Panc1 (cell line): ENCODE measurements around the gene OSBPL5.
"Not testable (repeated sequence)": the region's sequence is repeated elsewhere in the genome, so short reads cannot be mapped to it uniquely, and the experiment has no call there.

Experiments
- CTCF ChIP-seq: fragments of 450-650 bp; IDR thresholded peaks from 2 replicates; pipeline ENCODE4 v1.5.1; 2017; ENCODE audit warnings: mild to moderate bottlenecking
- POLR2AphosphoS5 ChIP-seq: IDR thresholded peaks from 2 replicates; pipeline ENCODE4 v1.6.1; 2012; ENCODE audit warnings: mild to moderate bottlenecking, low read depth, low read length, moderate library complexity
- SIN3A ChIP-seq: IDR thresholded peaks from 2 replicates; pipeline ENCODE4 v1.6.1; 2012; ENCODE audit warnings: low read depth, mild to moderate bottlenecking, low read length, moderate library complexity, borderline replicate concordance; ENCODE audit not compliant: insufficient read depth
- TF ChIP-seq, protein P1 (sequence below), 2 experiments: IDR thresholded peaks; 2 replicates each; pipeline ENCODE4 v1.6.1; 2011 to 2012; ENCODE audit warnings: low read depth in 2 of 2, control low read depth in 1 of 2, low read length in 1 of 2, mild to moderate bottlenecking in 1 of 2, moderate library complexity in 1 of 2; ENCODE audit not compliant: insufficient read depth in 1 of 2

DNA sequence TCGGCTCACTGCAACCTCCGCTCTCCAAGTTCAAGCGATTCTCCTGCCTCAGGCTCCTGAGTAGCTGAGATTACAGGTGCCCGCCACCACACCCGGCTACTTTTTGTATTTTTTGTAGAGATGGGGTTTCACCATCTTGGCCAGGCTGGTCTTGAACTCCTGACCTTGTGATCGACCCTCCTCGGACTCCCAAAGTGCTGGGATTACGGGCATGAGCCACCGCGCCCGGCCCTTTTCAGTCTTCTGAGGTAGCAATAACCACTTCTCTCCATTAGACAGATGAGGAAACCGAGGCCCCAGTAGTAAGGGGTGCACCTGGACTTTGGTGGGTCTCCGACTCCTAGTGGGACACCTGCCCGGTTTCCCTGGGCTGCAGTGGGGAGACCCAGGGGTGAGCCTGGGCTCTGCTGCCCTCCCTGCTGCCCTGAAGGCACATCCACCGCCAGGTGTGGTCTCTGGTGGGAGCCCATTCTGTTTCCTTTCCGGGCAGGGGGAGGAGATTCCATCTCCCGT lies 3.7 kb upstream of the OSBPL5 start:
- TF ChIP-seq POLR2AphosphoS5, CTCF, SIN3A: not testable (repeated sequence)
- TF ChIP-seq, protein P1, sequence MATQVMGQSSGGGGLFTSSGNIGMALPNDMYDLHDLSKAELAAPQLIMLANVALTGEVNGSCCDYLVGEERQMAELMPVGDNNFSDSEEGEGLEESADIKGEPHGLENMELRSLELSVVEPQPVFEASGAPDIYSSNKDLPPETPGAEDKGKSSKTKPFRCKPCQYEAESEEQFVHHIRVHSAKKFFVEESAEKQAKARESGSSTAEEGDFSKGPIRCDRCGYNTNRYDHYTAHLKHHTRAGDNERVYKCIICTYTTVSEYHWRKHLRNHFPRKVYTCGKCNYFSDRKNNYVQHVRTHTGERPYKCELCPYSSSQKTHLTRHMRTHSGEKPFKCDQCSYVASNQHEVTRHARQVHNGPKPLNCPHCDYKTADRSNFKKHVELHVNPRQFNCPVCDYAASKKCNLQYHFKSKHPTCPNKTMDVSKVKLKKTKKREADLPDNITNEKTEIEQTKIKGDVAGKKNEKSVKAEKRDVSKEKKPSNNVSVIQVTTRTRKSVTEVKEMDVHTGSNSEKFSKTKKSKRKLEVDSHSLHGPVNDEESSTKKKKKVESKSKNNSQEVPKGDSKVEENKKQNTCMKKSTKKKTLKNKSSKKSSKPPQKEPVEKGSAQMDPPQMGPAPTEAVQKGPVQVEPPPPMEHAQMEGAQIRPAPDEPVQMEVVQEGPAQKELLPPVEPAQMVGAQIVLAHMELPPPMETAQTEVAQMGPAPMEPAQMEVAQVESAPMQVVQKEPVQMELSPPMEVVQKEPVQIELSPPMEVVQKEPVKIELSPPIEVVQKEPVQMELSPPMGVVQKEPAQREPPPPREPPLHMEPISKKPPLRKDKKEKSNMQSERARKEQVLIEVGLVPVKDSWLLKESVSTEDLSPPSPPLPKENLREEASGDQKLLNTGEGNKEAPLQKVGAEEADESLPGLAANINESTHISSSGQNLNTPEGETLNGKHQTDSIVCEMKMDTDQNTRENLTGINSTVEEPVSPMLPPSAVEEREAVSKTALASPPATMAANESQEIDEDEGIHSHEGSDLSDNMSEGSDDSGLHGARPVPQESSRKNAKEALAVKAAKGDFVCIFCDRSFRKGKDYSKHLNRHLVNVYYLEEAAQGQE (IDR thresholded peaks at IDR 0.05; ENCODE audit: insufficient read depth in 1 of 2, low read depth in 2 of 2, low read length in 1 of 2) = not testable (repeated sequence)
